Testis (tissue), 3 donors: ENCODE measurements around the gene CDC25B. TPM values are rescaled to one million over a fixed set of nuclear protein-coding genes. Genes with fewer than 3 reads are reported as not detected.

Experiments used
- DNase-seq: peaks from one replicate; pipeline ENCODE4 v3.0.0-alpha.2; 2019
- H3K27ac ChIP-seq, 2 donors: fragments of 200-600 bp; sonication (generic); one replicate each; pipeline ENCODE4 v1.5.1; 2019
- H3K27me3 ChIP-seq: fragments of 200-600 bp; sonication (generic); one replicate; pipeline ENCODE4 v1.5.1; 2019
- H3K36me3 ChIP-seq: fragments of 200-600 bp; sonication (generic); one replicate; pipeline ENCODE4 v1.5.1; 2017; ENCODE audit warnings: low read depth; ENCODE audit errors: missing control alignments
- H3K4me1 ChIP-seq: fragments of 200-600 bp; sonication (generic); one replicate; pipeline ENCODE4 v1.5.1; 2019
- H3K4me3 ChIP-seq, 2 donors: fragments of 200-600 bp; sonication (generic); one replicate each; pipeline ENCODE4 v1.5.1; 2017 to 2019
- H3K9me3 ChIP-seq: fragments of 200-600 bp; sonication (generic); one replicate; pipeline ENCODE4 v1.5.1; 2017
- CTCF ChIP-seq, 3 experiments: fragments of 450-650 bp in 2 of 3; fragments of 200-600 bp in 1 of 3; sonication (generic) in 1 of 3; IDR thresholded peaks; one replicate each; pipeline ENCODE4 v1.5.1; 2016 to 2019; ENCODE audit warnings: antibody characterized with exemption in 3 of 3, mild to moderate bottlenecking in 2 of 3, moderate library complexity in 1 of 3
- POLR2A ChIP-seq: fragments of 450-650 bp; IDR thresholded peaks from one replicate; pipeline ENCODE4 v1.6.1; 2017; ENCODE audit warnings: antibody characterized with exemption, mild to moderate bottlenecking, moderate library complexity
- WGBS, 2 donors: methylation state at CpG; one replicate each; pipeline ENCODE4 v1.1.5; 2018; 5-methylcytosine and 5-hydroxymethylcytosine counted together
- intact Hi-C: fragments of 100-400 bp; cut with DNase I; formaldehyde crosslinking; loops from one replicate; pipeline ENCODE4 v1.15.1; 2023; ENCODE audit warnings: low total_unique reads
- polyA plus RNA-seq: library from polyadenylated mRNA; stranded (reverse); fragments of 350-450 nt; fragmentation: Illumina TruSeq; extraction: RNeasy Lipid Tissue Mini Kit (QIAGEN cat#74804); gene quantifications from one replicate; pipeline ENCODE4 v1.2.3, GENCODE V29; 2014; ENCODE audit warnings: low read depth, low replicate concordance; ENCODE audit not compliant: insufficient read depth
- total RNA-seq, 2 donors: library from RNA; depleted of rRNA; stranded (reverse); fragments of >200 nt; gene quantifications; one replicate each; pipeline ENCODE4 v1.2.3, GENCODE V29; 2016

Gene CDC25B
- total and polyA plus RNA-seq, 3 donors from 2014 or later, result 14.4 to 45.6 (median 25.4) TPM

GRCh38 chr20:3854462-3854871 is 58.4 kb downstream of the CDC25B start:
- Histone ChIP-seq H3K4me3 (no peak overlapping the region), H3K9me3 (no peaks in the 10 kb centered on the region), H3K4me1 (no peaks in the 10 kb centered on the region), H3K27me3 (no peaks in the 10 kb centered on the region), H3K36me3 (no peaks in the 10 kb centered on the region), H3K27ac (no peak overlapping the region)
- DNase-seq, result no peak
- 72 to 81% methylated on average over 4 of the region's 4 CpGs for WGBS, 2 donors
- TF ChIP-seq POLR2A (no peak), CTCF (IDR thresholded peaks at IDR 0.05) (no peak)
- intact Hi-C loops, result no loop called here

Other genes starting within 250 kb of the CDC25B start
- gene GFRA4, start 132.9 kb upstream of the CDC25B start, total RNA-seq, result under 1 TPM; 0.31 to 0.74 TPM
- 0.51 TPM for gene GFRA4, start 132.9 kb upstream of the CDC25B start, polyA plus RNA-seq
- gene ADAM33, start 114.3 kb upstream of the CDC25B start, total RNA-seq, result 10 to 100 TPM; 35.4 to 61.1 TPM
- gene ADAM33, start 114.3 kb upstream of the CDC25B start, polyA plus RNA-seq, result 25.5 TPM
- 1 to 10 TPM; 4.3 to 9.4 TPM for gene SIGLEC1, start 83.7 kb upstream of the CDC25B start, total RNA-seq
- gene SIGLEC1, start 83.7 kb upstream of the CDC25B start, polyA plus RNA-seq, result 6.6 TPM
- gene HSPA12B, start 63.6 kb upstream of the CDC25B start, total RNA-seq, result 10 to 100 TPM; 10.7 to 11.1 TPM
- 8.0 TPM for gene HSPA12B, start 63.6 kb upstream of the CDC25B start, polyA plus RNA-seq
- gene ADISSP, start 28.6 kb upstream of the CDC25B start, total RNA-seq, result 10 to 100 TPM; 17.6 to 19.7 TPM
- 36.5 TPM for gene ADISSP, start 28.6 kb upstream of the CDC25B start, polyA plus RNA-seq
- gene SPEF1, start 14.9 kb upstream of the CDC25B start, total RNA-seq, result 10 to 100 TPM in 1 of 2 donors, 1 to 10 TPM in 1; 9.8 to 12.1 TPM
- gene SPEF1, start 14.9 kb upstream of the CDC25B start, polyA plus RNA-seq, result 28.8 TPM
- 10 to 100 TPM; 32.2 to 44.1 TPM for gene CENPB, start 9.6 kb upstream of the CDC25B start, total RNA-seq
- gene CENPB, start 9.6 kb upstream of the CDC25B start, polyA plus RNA-seq, result 24.8 TPM
- gene AP5S1, start 24.2 kb downstream of the CDC25B start, total RNA-seq, result 10 to 100 TPM; 25.9 to 26.6 TPM
- 26.0 TPM for gene AP5S1, start 24.2 kb downstream of the CDC25B start, polyA plus RNA-seq
- gene MAVS, start 50.5 kb downstream of the CDC25B start, total RNA-seq, result 10 to 100 TPM; 28.5 to 34.6 TPM
- gene MAVS, start 50.5 kb downstream of the CDC25B start, polyA plus RNA-seq, result 14.5 TPM
- 10 to 100 TPM; 63.4 to 71.2 TPM for gene PANK2, start 93.1 kb downstream of the CDC25B start, total RNA-seq
- 57.9 TPM for gene PANK2, start 93.1 kb downstream of the CDC25B start, polyA plus RNA-seq
- 10 to 100 TPM; 13.5 to 14.2 TPM for gene RNF24, start 219.2 kb downstream of the CDC25B start, total RNA-seq
- 11.0 TPM for gene RNF24, start 219.2 kb downstream of the CDC25B start, polyA plus RNA-seq